ENCODE measurements around the gene AUTS2. TPM values are rescaled to one million over a fixed set of nuclear protein-coding genes. Genes with fewer than 3 reads are reported as not detected.

The AUTS2 gene
- total RNA-seq, 2 donors from 2014 or later, result 8.6 TPM

DNA sequence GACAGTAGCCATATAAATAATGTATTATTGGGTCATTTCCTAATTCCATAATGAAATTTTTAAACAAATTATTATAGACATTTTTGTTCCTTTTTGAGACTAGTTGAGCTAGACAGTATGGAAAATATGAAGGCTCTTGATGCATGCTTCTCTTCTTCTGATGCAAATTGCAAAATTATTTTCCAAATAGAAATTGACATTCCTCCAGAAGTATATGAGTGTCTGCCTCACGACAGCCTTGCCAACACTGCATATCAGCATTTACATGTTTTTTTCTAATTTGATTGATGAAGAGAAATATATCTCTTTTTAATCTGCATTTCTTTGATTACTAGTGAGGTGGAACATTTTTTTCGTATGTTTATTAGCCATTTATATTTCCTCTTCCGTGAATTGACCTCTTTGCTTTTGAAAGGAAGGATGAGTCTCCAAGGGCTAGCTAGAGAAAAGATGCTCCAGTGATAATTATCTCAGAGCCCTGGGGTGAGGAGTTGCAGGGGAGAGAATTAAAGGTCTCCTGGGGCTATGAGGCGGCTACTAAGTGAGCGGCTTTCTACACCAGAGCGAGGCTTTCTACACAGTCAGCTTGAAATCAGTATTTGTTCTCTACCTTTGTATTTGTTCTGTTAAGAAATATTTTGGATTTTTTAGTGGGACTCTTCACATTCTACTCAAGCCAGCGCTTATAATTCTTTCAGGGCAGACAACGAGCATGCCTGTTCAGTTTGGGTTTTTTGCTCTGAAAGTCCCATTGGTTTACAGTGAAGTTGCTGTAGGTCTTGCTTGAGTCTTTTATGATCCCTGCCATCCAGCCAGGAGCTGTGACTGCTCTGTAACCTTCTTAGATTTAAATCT is 821.5 kb downstream of the AUTS2 start:
- Histone ChIP-seq H3K36me3 (no peaks in the 10 kb centered on the region), H3K27ac (no peak overlapping the region), H3K4me3 (no peak overlapping the region), H3K9me3 (no peaks in the 10 kb centered on the region), H3K4me1 (no peaks in the 10 kb centered on the region), H3K27me3 (no peaks in the 10 kb centered on the region)
- no peak for DNase-seq (ENCODE audit: low spot score)
- TF ChIP-seq CTCF (IDR thresholded peaks at IDR 0.05), result no peak

GRCh38 chr7:70420381-70420662 is 822.0 kb downstream of the AUTS2 start:
- no peak overlapping the region for H3K27ac ChIP-seq
- H3K4me1 ChIP-seq, result no peaks in the 10 kb centered on the region
- no peak for TF ChIP-seq CTCF (IDR thresholded peaks at IDR 0.05)

DNA sequence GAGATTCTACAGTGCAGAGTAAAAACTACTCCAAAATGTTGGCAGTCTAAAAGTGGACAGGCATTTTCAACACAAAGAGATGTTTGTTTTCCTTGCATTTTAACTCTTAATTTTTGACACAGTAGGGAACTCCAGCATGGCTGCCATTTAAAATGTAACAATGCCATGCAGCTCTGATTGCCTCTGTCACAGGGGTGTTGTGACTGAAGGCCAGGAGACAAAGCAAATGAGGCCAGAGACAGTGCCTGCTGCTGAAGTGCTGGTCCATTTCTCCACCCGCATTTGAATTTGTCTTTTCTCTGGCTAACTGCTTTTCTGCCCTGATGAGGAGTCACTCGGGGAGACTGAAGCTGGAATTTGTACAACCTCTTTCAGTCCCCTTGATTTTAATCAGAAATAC is 823.0 kb downstream of the AUTS2 start:
- H3K36me3 ChIP-seq, result no peaks in the 10 kb centered on the region
- H3K27ac ChIP-seq, result no peak overlapping the region
- DNase-seq (ENCODE audit: low spot score), result no peak

More at GRCh38 chr7:70420381-70420662, 822.0 kb downstream of the AUTS2 start:
- H3K36me3 ChIP-seq, result no peaks in the 10 kb centered on the region
- H3K27me3 ChIP-seq, result no peaks in the 10 kb centered on the region
- DNase-seq (ENCODE audit: low spot score), result no peak
- no peak overlapping the region for H3K4me3 ChIP-seq
- no peaks in the 10 kb centered on the region for H3K9me3 ChIP-seq

DNA sequence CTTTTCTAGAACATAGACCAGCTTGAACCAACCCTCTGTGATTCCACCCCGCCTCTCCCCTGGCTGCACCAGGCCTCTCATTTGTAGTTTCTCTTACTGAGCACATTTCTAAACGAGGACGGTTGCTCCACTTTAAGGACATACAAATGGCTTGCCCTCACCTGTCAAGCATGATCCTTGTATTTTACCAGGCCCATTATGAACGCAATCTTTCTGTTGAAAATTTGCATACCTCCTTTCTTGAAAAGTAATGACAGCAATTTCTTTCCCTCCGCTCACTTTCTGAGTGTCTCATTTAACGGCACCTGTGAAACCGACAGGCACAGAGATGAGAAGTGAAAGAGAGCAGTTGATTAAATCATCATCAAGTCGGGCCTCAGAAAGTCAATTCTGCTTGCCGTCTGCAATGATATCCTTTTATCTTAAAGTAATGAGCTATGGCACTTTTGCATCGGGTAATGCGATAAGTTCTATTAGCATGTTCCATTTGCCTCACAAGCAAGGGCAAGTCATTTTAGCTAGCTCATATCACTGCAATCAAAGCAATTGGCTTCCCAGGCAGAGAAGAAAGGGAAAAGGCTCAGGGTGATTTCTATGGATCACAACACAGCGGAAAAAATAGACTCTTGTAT is 828.1 kb downstream of the AUTS2 start:
- Histone ChIP-seq H3K27me3 (no peaks in the 10 kb centered on the region), H3K4me1 (no peaks in the 10 kb centered on the region), H3K36me3 (no peaks in the 10 kb centered on the region), H3K9me3 (no peaks in the 10 kb centered on the region), H3K4me3 (no peak overlapping the region), H3K27ac (no peak overlapping the region)
- no peak for DNase-seq (ENCODE audit: low spot score)
- no peak for TF ChIP-seq CTCF (IDR thresholded peaks at IDR 0.05)

More for the DNA sequence above, 823.0 kb downstream of the AUTS2 start:
- Histone ChIP-seq H3K27me3 (no peaks in the 10 kb centered on the region), H3K9me3 (no peaks in the 10 kb centered on the region), H3K4me1 (no peaks in the 10 kb centered on the region), H3K4me3 (no peak overlapping the region)
- TF ChIP-seq CTCF (IDR thresholded peaks at IDR 0.05), result no peak

GRCh38 chr7:70432567-70433001 is 834.3 kb downstream of the AUTS2 start:
- no peak for DNase-seq (ENCODE audit: low spot score)

More at GRCh38 chr7:70432567-70433001, 834.3 kb downstream of the AUTS2 start:
- H3K27me3 ChIP-seq, result no peaks in the 10 kb centered on the region
- TF ChIP-seq CTCF (IDR thresholded peaks at IDR 0.05), result no peak
- H3K4me3 ChIP-seq, result no peak overlapping the region
- H3K9me3 ChIP-seq, result no peaks in the 10 kb centered on the region
- H3K27ac ChIP-seq, result no peak overlapping the region
- no peaks in the 10 kb centered on the region for H3K4me1 ChIP-seq
- H3K36me3 ChIP-seq, result no peaks in the 10 kb centered on the region

All from right atrium auricular region (tissue), 2 donors.